Muscle of leg (tissue), 11 donors: ENCODE measurements around the gene CMA1. TPM values are rescaled to one million over a fixed set of nuclear protein-coding genes. Genes with fewer than 3 reads are reported as not detected.

Experiments
- DNase-seq: peaks from one replicate; pipeline ENCODE4 v3.0.0; 2013
- H3K27ac ChIP-seq: one replicate; pipeline ENCODE4 v1.5.1; 2013; ENCODE audit warnings: mild to moderate bottlenecking, low read length, control low read depth
- H3K27me3 ChIP-seq: one replicate; pipeline ENCODE4 v1.6.1; 2013; ENCODE audit warnings: low read length; ENCODE audit not compliant: control insufficient read depth, insufficient read depth
- H3K36me3 ChIP-seq: one replicate; pipeline ENCODE4 v1.6.1; 2013; ENCODE audit warnings: low read length; ENCODE audit not compliant: control insufficient read depth, insufficient read depth
- H3K4me1 ChIP-seq: one replicate; pipeline ENCODE4 v1.6.1; 2013; ENCODE audit warnings: low read length; ENCODE audit not compliant: control insufficient read depth, insufficient read depth
- H3K4me3 ChIP-seq: one replicate; pipeline ENCODE4 v1.5.1; 2013; ENCODE audit warnings: low read length, control low read depth
- H3K9me3 ChIP-seq: replicated peaks from 2 replicates; pipeline ENCODE4 v1.6.1; 2013; ENCODE audit warnings: low read depth, low read length; ENCODE audit not compliant: control insufficient read depth
- WGBS: methylation state at CpG from one replicate; pipeline ENCODE4 v1.1.5; 2013; ENCODE audit warnings: missing lambda C conversion rate; ENCODE audit not compliant: insufficient coverage; 5-methylcytosine and 5-hydroxymethylcytosine counted together
- polyA plus RNA-seq, 8 donors: library from polyadenylated mRNA; unstranded; fragments of 120-200 nt; gene quantifications; one replicate each; pipeline versions ENCODE4 v1.2.1 to v1.2.3, GENCODE V29; 2013; ENCODE audit warnings: inconsistent platforms in 1 of 8, low replicate concordance in 1 of 8; ENCODE audit not compliant: insufficient read length in 8 of 8, insufficient read depth in 1 of 8
- total RNA-seq: library from RNA; stranded (reverse); fragments of 120-200 nt; gene quantifications from one replicate; pipeline ENCODE4 v1.2.4, GENCODE V29; 2013

Gene CMA1
- total and polyA plus RNA-seq, 9 donors: 0.11 to 0.13 TPM; not detected in 7

DNA sequence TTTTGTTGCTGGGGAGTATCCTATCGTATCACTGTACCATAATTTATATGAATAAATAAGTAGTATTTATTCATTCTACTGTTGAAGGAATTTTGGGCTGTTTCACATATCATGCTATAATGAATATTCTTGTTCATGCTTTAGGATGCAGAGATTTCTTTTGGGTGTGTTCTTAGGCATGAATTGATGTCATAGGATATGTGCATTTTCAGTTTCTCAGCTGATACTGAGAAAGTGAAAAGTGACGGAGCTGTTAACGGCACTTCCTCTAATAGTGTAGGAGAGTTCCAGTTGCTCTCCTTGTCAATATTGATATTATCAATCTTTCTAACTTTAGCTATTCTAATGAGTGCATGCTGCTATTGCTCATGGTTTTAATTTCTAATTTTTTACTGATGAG lies 42.3 kb downstream of the CMA1 start:
- no peaks in the 10 kb centered on the region for H3K36me3 ChIP-seq
- no peaks in the 10 kb centered on the region for H3K9me3 ChIP-seq
- whole genome bisulfite sequencing: no CpG with 5 or more reads among the region's 3 CpGs
- no peak overlapping the region for H3K4me3 ChIP-seq
- H3K27me3 ChIP-seq: no peaks in the 10 kb centered on the region
- no peak overlapping the region for H3K27ac ChIP-seq
- no peak for DNase-seq
- H3K4me1 ChIP-seq: no peaks in the 10 kb centered on the region

DNA sequence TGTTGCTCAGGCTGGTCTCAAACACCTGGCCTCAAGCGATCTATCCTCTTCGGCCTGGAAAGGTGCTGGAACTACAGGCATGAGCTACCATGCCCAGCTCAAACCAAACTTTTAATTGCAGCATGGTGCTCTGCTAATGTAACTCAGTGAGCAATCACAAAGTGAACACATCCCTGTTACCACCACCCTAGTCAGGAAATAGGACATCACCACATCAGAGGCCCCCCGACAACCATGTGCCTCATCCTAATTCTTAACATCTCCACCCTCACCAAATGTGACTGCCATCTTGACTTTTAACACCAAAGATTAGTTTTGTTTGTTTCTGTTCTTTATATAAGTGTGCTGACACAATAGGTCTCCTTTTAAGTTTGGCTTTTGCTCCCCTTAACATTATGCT lies 42.7 kb downstream of the CMA1 start:
- H3K36me3 ChIP-seq: no peaks in the 10 kb centered on the region

GRCh38 chr14:24463884-24464785 lies 43.9 kb downstream of the CMA1 start:
- H3K4me1 ChIP-seq: peaks cover 2% of the 10 kb centered on the region
- DNase-seq: no peak
- WGBS: 18% methylated on average over 2 of the region's 4 CpGs

More for the DNA sequence above, 42.7 kb downstream of the CMA1 start:
- H3K9me3 ChIP-seq: no peaks in the 10 kb centered on the region
- no peak overlapping the region for H3K4me3 ChIP-seq
- 90% methylated on average over 2 of the region's 3 CpGs for WGBS
- H3K27ac ChIP-seq: no peak overlapping the region
- no peaks in the 10 kb centered on the region for H3K4me1 ChIP-seq
- DNase-seq: no peak
- H3K27me3 ChIP-seq: no peaks in the 10 kb centered on the region

GRCh38 chr14:24463017-24463883 lies 44.8 kb downstream of the CMA1 start:
- H3K36me3 ChIP-seq: no peaks in the 10 kb centered on the region
- DNase-seq: no peak
- no peaks in the 10 kb centered on the region for H3K27me3 ChIP-seq
- no peaks in the 10 kb centered on the region for H3K9me3 ChIP-seq
- WGBS: 33% methylated on average over 1 of the region's 5 CpGs
- no peak overlapping the region for H3K4me3 ChIP-seq
- H3K4me1 ChIP-seq: peaks cover 2% of the 10 kb centered on the region
- H3K27ac ChIP-seq: no peak overlapping the region

More at GRCh38 chr14:24463884-24464785, 43.9 kb downstream of the CMA1 start:
- no peaks in the 10 kb centered on the region for H3K9me3 ChIP-seq
- no peak overlapping the region for H3K4me3 ChIP-seq
- no peaks in the 10 kb centered on the region for H3K36me3 ChIP-seq
- no peak overlapping the region for H3K27ac ChIP-seq
- no peaks in the 10 kb centered on the region for H3K27me3 ChIP-seq

DNA sequence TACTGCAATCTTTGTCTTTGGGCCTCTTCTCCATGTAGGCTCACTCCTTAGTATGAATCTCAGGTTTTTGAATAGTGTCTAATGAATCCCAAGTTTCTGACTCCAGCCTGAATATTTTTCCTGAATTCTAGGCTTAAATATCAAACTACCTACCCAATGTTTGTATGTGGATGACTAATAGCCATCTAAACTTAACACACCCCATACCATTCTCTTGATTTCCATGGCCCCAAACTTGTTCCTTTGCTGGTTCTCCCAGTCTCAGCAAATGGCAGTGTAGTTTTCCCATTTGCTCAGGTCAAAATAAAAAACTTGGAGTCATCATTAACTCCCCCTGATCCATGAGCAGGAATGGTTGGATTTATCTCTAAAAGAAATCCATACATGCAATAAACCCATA lies 46.7 kb downstream of the CMA1 start:
- H3K36me3 ChIP-seq: no peaks in the 10 kb centered on the region
- no peak for DNase-seq
- no peak overlapping the region for H3K27ac ChIP-seq
- peaks cover 2% of the 10 kb centered on the region for H3K4me1 ChIP-seq
- H3K4me3 ChIP-seq: no peak overlapping the region
- H3K9me3 ChIP-seq: no peaks in the 10 kb centered on the region
- no peaks in the 10 kb centered on the region for H3K27me3 ChIP-seq

DNA sequence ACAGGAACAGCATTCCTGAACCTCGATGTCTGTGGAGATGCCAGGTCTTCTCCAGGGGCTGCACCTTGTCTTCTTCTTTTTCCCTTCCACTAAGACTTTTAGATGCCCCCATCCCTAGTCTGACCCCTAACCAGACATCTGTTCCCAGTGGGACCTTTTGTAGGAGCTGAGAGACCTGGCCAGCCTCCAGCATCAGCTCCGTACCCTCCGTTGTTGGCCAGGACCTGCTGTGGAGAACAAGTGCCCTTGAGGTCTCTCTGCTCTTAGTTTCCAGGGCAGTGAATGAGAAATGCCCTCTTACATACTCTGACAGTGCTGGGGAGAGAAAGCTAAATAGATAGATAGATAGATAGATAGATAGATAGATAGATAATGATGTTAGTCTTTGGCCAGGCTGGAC lies 48.7 kb downstream of the CMA1 start:
- H3K27ac ChIP-seq: no peak overlapping the region
- 67% methylated on average over 1 of the region's 3 CpGs for WGBS
- peaks cover 2% of the 10 kb centered on the region for H3K4me1 ChIP-seq
- H3K27me3 ChIP-seq: no peaks in the 10 kb centered on the region
- no peak overlapping the region for H3K4me3 ChIP-seq
- no peak for DNase-seq
- H3K36me3 ChIP-seq: no peaks in the 10 kb centered on the region
- peaks cover 2% of the 10 kb centered on the region for H3K9me3 ChIP-seq

DNA sequence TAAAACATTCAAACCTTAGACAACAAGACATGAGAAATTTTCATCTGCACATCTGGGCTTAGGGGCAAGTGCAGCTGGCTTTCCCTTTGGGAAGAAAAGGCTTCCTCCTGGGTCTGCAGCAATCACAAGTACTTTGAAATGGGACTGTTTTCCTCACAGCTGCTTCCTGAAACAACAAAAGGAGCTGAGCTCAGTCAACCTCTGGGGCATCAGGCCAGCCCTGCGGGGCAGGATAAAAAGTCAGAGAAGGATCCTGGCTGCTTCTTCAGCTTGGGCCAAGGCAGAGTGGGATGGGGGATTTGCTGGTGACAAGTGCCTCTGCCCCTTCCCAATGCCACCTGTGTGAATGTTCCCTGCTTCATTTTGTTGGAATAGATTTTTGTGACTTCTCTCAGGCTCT lies 49.3 kb downstream of the CMA1 start:
- H3K36me3 ChIP-seq: no peaks in the 10 kb centered on the region
- H3K4me3 ChIP-seq: no peak overlapping the region
- H3K27me3 ChIP-seq: no peaks in the 10 kb centered on the region
- no peak overlapping the region for H3K27ac ChIP-seq
- peaks cover 2% of the 10 kb centered on the region for H3K4me1 ChIP-seq
- peak; percentile 33 for DNase-seq
- peaks cover 2% of the 10 kb centered on the region for H3K9me3 ChIP-seq
- no CpG with 5 or more reads among the region's 1 CpG for WGBS

GRCh38 chr14:24456980-24457379 lies 51.1 kb downstream of the CMA1 start:
- no peak for DNase-seq

More at GRCh38 chr14:24456980-24457379, 51.1 kb downstream of the CMA1 start:
- Histone ChIP-seq H3K9me3 (peaks cover 2% of the 10 kb centered on the region), H3K4me1 (peaks cover 2% of the 10 kb centered on the region), H3K27me3 (no peaks in the 10 kb centered on the region), H3K27ac (no peak overlapping the region), H3K4me3 (no peak overlapping the region), H3K36me3 (no peaks in the 10 kb centered on the region)
